GM21447 (cell line): Measurements from ENCODE around the gene CIDEA.

ENCODE experiments used
- ATAC-seq: cut with Tn5 transposase; IDR thresholded peaks from one replicate; pipeline ENCODE4 v1.9.1; 2021; ENCODE audit not compliant: unreplicated experiment

CIDEA gene

DNA sequence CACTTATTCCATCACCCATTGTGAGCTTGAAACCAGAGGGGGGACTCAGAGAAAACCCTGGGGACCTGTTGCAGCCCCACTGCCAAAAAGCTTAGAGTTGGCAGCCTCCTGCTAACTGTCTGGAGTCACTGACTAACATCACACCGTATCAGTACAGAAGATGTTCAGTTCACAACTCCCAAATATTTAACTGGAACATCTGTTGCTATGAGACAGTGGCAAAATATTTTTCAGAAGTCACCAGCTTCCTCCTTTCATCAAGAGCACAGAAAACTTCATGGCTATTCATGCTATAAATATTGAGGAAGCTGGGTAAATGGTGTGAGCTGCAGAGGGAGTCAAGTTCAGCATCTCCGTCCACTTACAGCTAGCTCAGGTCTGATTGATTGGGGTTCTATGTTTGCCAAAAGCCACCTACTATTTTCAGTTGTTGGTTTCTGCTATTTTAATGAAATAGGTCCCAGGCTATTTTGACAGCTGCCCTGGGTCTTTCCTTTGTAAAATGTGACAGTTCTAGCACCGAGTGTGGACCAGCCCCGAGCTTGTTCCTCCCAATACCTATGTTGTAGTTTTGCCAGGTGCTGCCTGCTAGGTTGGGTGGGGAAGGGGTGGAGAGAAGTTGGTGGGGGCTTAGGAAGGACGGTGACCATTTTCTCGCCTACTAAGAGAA, 63.6 kb downstream of the CIDEA start:
- ATAC-seq, result no peak

DNA sequence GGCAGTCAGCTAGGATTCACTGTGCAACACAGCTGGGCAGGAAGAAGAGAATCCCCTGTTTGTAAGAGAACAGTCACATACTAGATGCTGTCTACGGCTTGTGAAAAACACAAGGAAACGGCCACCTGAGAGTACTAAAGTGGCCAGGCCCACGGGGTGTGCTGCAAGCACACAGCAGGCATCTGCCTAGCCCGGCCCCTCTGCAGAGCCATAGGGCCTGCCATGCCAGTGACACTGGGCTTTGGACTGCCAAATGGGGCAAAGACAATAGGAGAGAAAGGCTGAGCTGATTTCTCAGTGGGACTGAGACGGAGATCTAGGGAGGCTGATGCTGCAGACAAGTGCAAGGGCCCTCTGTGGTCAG, 64.2 kb downstream of the CIDEA start:
- ATAC-seq, result no peak

DNA sequence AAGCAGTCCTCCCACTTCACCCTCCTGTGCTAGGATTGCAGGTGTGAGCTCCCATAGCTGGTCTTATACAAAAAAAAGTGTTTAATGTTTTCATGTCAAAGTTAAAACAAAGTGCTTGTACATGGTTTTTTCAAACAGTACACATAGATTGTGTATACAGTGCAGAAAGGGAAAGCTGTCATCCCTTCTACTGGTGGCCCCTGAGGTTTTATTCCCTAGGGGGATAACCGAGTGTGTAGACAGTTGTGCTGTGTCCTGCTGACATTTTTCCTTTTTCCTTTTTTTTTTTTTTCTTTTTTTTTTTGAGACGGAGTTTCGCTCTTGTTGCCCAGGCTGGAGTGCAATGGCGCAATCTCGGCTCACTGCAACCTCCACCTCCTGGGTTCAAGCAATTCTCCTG, 64.7 kb downstream of the CIDEA start:
- ATAC-seq, result no peak

DNA sequence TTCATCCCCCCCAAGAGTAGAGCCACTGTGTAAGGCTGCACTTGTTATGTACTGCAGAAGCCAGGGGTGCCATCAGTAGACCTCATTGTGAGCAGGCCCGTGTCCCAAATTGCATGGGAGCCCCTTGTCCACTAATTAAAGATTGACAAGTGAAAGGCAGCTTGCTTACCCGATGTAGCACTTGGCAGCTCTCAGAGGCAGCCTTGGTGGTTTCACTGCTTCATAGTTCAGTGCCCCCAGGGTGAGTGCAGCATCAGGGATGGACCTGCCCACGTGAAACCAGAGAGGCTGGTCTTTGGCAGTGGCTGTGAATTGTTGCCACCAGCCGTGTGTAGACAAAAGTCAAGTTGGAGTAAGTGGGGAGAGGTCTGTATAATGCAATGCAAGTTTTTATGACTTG, 67.2 kb downstream of the CIDEA start:
- ATAC-seq, result peak; percentile 74

DNA sequence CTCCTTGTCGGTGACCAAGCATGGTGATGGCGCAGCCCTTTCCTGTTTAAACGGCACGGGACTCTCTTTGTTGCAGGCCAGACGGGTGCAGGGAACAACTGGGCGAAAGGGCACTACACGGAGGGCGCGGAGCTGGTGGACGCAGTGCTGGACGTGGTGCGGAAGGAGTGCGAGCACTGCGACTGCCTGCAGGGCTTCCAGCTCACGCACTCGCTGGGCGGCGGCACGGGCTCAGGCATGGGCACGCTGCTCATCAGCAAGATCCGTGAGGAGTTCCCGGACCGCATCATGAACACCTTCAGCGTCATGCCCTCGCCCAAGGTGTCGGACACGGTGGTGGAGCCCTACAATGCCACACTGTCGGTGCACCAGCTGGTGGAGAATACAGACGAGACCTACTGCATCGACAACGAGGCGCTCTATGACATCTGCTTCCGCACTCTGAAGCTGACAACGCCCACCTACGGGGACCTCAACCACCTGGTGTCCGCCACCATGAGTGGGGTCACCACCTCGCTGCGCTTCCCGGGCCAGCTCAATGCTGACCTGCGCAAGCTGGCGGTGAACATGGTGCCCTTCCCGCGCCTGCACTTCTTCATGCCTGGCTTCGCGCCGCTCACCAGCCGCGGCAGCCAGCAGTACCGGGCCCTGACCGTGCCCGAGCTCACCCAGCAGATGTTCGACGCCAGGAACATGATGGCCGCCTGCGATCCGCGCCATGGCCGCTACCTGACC, 71.0 kb downstream of the CIDEA start:
- ATAC-seq, result no peak

DNA sequence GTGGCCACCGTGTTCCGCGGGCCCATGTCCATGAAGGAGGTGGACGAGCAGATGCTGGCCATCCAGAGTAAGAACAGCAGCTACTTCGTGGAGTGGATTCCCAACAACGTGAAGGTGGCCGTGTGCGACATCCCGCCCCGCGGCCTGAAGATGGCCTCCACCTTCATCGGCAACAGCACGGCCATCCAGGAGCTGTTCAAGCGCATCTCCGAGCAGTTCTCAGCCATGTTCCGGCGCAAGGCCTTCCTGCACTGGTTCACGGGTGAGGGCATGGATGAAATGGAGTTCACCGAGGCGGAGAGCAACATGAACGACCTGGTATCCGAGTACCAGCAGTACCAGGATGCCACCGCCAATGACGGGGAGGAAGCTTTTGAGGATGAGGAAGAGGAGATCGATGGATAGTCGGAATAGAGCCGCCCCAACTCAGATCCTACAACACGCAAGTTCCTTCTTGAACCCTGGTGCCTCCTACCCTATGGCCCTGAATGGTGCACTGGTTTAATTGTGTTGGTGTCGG, 71.6 kb downstream of the CIDEA start:
- ATAC-seq, result no peak

DNA sequence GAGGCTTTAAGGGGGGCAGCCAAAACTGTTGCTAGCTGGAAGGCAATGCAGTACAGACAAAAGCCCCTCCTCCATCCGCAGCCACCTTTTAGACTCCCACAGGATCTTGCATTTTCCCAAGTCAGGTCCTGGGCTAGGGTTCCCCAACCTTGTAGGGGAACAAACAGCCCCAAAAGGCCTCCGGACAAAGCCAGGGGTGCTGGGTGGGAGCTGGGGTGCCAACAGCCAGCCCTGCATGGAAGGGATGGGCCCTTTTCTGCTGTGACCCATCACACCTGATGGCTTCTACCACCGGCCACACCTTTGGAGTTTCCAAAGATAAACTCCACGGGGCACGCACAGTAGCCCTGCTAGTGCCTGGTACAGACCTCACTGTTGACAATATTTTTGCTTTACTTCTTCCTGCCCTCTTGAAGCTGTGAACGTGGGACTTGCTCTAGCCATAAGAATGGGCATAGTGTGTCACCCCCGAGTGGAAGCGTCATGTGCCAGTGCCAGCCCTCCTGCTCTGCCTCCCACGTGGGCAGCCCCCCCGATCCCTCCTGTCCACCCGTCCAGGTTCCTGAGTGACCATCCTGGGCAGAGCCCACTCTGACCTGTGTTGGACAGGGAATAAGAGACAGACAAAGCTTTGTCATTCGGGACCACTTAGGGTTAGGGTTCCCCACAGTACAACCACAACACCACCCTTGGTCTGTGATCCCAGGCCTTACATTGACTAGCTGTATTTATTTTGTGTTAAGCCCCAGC, 72.7 kb downstream of the CIDEA start:
- no peak for ATAC-seq
